Cardiac fibroblast (primary cell): Measurements from ENCODE around the gene PINK1.

ENCODE experiments used
- DNase-seq, 2 donors: peaks; one replicate each; pipeline versions ENCODE4 v3.0.0 to v3.0.0-alpha.2; 2010; ENCODE audit warnings: low read depth in 2 of 2
- H3K4me3 ChIP-seq, 2 donors: replicated peaks in 1 of 2; 1 replicate in 1 of 2; 2 replicates in 1 of 2; pipeline ENCODE4 v1.5.1; 2011; ENCODE audit warnings: low read depth in 2 of 2, low read length in 2 of 2, mild to moderate bottlenecking in 2 of 2, moderate library complexity in 1 of 2
- TF ChIP-seq, protein P1 (sequence below): IDR thresholded peaks from one replicate; pipeline ENCODE4 v1.5.1; 2011; ENCODE audit warnings: low read depth, mild to moderate bottlenecking, low read length, inconsistent platforms

The PINK1 gene

GRCh38 chr1:20698195-20698910 lies 65.1 kb downstream of the PINK1 start:
- H3K4me3 ChIP-seq, result no peak overlapping the region
- peak; percentile 20 to 56 for DNase-seq
- TF ChIP-seq, protein P1, sequence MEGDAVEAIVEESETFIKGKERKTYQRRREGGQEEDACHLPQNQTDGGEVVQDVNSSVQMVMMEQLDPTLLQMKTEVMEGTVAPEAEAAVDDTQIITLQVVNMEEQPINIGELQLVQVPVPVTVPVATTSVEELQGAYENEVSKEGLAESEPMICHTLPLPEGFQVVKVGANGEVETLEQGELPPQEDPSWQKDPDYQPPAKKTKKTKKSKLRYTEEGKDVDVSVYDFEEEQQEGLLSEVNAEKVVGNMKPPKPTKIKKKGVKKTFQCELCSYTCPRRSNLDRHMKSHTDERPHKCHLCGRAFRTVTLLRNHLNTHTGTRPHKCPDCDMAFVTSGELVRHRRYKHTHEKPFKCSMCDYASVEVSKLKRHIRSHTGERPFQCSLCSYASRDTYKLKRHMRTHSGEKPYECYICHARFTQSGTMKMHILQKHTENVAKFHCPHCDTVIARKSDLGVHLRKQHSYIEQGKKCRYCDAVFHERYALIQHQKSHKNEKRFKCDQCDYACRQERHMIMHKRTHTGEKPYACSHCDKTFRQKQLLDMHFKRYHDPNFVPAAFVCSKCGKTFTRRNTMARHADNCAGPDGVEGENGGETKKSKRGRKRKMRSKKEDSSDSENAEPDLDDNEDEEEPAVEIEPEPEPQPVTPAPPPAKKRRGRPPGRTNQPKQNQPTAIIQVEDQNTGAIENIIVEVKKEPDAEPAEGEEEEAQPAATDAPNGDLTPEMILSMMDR, result no peak

- H3K4me3 ChIP-seq, result no peak overlapping the region
- DNase-seq, result no peak
- TF ChIP-seq, protein P1, result no peak
Measured at GRCh38 chr1:20699558-20699957, 66.3 kb downstream of the PINK1 start.

DNA sequence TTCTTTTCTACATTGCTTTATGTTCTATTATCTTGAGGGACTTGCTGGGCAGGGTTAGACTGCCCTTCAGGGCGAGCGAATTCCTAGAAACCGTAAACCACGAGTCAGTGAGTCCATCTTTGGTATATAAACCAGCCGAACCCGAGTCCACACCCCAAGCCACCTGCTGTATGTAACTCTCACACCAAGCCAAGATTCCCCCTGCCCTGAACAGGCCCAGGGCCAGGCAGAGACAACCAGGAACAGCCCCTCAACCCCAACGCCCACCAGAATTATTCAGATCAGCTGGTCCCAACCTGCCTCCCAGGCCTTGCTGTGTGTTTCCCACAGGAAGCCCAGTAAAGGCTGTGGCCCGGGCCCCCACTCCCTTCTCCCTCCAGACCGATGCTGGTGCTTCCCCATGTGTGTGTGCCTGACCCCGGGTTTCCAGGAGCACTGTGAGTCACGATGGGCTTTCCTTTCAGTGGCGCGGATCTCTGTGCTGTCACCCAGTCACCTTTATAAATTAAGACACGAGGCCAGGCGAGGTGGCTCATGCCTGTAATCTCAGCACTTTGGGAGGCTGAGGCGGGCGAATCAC lies 67.5 kb downstream of the PINK1 start:
- no peak overlapping the region for H3K4me3 ChIP-seq
- TF ChIP-seq, protein P1, result no peak
- no peak for DNase-seq
